Activated naive CD8-positive, alpha-beta T cell (primary cell): Measurements from ENCODE around the gene RALBP1.
"Not testable (repeated sequence)": the region's sequence is repeated elsewhere in the genome, so short reads cannot be mapped to it uniquely, and the experiment has no call there.

Experiments used
- H3K27ac Mint-ChIP-seq: one replicate; pipeline ENCODE4 v1.8.0; 2021; ENCODE audit warnings: mixed read lengths
- H3K27me3 Mint-ChIP-seq: one replicate; pipeline ENCODE4 v1.8.0; 2021; ENCODE audit warnings: mixed read lengths
- H3K36me3 Mint-ChIP-seq: one replicate; pipeline ENCODE4 v1.8.0; 2021; ENCODE audit warnings: mixed read lengths
- H3K4me1 Mint-ChIP-seq: one replicate; pipeline ENCODE4 v1.8.0; 2021; ENCODE audit warnings: low read depth, mixed read lengths
- H3K4me3 Mint-ChIP-seq: one replicate; pipeline ENCODE4 v1.8.0; 2021; ENCODE audit warnings: mild to moderate bottlenecking, mixed read lengths
- H3K9me3 Mint-ChIP-seq: one replicate; pipeline ENCODE4 v1.8.0; 2021; ENCODE audit warnings: low read depth, mixed read lengths

The RALBP1 gene

DNA sequence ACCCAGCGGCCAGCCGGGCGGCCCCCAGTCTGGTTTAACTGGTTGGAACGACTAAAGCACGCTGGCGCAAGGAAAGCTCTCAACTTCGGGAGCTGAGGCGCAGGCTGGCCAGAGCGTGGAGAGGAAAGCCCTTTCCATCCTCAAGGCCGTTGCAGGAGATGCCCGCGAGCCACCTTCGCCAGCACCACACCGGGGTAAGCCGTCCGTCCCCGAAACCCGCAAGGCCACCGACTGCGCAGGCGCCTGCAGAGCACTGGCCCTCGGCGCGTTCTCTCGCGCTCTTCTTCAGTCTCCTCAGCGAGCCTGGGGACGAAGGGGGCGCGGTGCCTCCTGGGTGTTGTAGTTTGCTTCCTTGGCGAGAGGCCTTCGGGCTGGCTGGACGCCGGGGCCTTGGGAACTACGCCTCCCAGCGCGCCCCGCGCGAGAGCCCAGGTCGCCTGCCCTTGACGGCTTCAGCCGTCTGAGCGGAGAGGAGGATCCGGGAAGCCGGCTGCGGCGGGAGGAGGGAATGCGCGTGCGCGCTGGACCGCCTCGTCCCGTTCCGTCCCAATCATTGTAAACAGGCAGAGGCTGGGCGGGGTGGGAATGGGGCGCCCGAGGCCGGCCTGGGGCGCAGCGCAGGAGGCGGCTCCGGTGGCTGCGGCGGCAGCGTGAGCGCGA lies at the start of gene RALBP1:
Gene RALBP1 (plus strand): TSS at position 531 of the 660 bp plus-strand sequence. CDS start 37,533 bp downstream, outside the sequence.
- Mint-ChIP-seq H3K4me1 (peaks cover 25% of the 10 kb centered on the region), H3K27me3 (peaks cover 2% of the 10 kb centered on the region), H3K27ac (peak within 1 kb of the TSS; percentile 94)

DNA sequence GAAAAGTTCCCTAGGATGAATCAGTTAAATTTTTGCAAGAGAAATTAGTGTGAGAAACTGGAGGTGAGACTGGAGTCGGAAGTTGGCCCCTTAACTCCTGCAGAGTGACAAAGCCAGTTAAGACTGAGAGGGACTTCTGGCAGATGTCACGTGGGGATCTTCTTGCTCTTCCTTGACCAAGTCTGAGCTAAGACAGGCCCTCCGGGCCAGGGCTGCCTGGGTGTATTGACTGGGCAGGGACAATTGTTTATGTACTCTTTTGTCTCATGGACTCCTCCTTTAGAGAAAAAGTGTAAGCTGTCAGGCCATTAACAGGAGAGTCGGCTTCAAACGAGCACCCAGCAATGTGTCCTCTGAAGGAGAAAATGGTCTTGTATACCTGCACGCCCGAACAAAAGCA lies 48.6 kb upstream of the RALBP1 start:
- no peak overlapping the region for H3K4me3 Mint-ChIP-seq
- H3K27ac Mint-ChIP-seq, result no peak overlapping the region
- H3K9me3 Mint-ChIP-seq, result no peaks in the 10 kb centered on the region
- H3K36me3 Mint-ChIP-seq, result peaks cover 3% of the 10 kb centered on the region
- no peaks in the 10 kb centered on the region for H3K27me3 Mint-ChIP-seq
- no peaks in the 10 kb centered on the region for H3K4me1 Mint-ChIP-seq

More for the DNA sequence above, at the start of gene RALBP1:
- H3K4me3 Mint-ChIP-seq, result peak within 1 kb of the TSS; percentile 94
- peaks cover 5% of the 10 kb centered on the region for H3K36me3 Mint-ChIP-seq
- no peaks in the 10 kb centered on the region for H3K9me3 Mint-ChIP-seq

- H3K4me1 Mint-ChIP-seq, result no peaks in the 10 kb centered on the region
- H3K4me3 Mint-ChIP-seq, result no peak overlapping the region
- peaks cover 3% of the 10 kb centered on the region for H3K36me3 Mint-ChIP-seq
- H3K27me3 Mint-ChIP-seq, result peaks cover under 1% of the 10 kb centered on the region
- no peak overlapping the region for H3K27ac Mint-ChIP-seq
- no peaks in the 10 kb centered on the region for H3K9me3 Mint-ChIP-seq
Measured at GRCh38 chr18:9428301-9428706, 47.0 kb upstream of the RALBP1 start.

GRCh38 chr18:9428862-9429661 lies 46.3 kb upstream of the RALBP1 start:
- H3K27me3 Mint-ChIP-seq, result peaks cover 2% of the 10 kb centered on the region
- H3K4me1 Mint-ChIP-seq, result peaks cover 4% of the 10 kb centered on the region
- H3K27ac Mint-ChIP-seq, result no peak overlapping the region
- no peak overlapping the region for H3K4me3 Mint-ChIP-seq
- no peaks in the 10 kb centered on the region for H3K9me3 Mint-ChIP-seq
- peaks cover 3% of the 10 kb centered on the region for H3K36me3 Mint-ChIP-seq

DNA sequence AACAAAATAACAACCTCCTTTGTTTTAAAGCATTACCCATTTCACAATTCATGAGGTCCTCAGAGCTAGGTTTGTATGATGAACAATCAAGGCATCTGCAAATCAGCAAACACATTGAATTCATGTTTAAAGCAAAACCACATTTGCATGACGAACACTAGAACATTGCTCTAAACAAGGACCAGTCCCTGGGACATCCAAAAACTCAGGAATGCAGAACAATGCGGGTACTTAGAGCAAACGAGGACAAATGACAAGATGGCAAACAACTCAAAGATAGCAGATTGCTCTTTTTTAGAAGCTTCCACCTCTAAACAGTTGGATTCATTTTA lies 45.7 kb upstream of the RALBP1 start:
- no peak overlapping the region for H3K27ac Mint-ChIP-seq
- peaks cover 3% of the 10 kb centered on the region for H3K36me3 Mint-ChIP-seq
- peaks cover 2% of the 10 kb centered on the region for H3K27me3 Mint-ChIP-seq
- no peaks in the 10 kb centered on the region for H3K9me3 Mint-ChIP-seq
- peaks cover 4% of the 10 kb centered on the region for H3K4me1 Mint-ChIP-seq
- H3K4me3 Mint-ChIP-seq, result no peak overlapping the region

DNA sequence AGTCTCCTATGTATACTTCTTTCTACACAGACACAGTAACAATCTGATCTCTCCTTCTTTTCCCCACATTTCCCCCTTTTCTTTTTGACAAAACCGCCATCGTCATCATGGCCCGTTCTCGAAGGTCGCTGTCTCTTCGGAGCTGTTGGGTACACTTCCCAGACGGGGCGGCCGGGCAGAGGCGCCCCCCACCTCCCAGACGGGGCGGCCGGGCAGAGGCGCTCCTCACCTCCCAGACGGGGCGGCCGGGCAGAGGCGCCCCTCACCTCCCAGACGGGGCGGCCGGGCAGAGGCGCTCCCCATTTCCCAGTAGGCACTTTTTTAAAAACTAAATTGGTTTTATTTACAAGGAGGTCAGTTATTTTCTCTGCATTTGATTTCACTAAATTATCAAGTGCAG lies 45.0 kb upstream of the RALBP1 start:
- not testable (repeated sequence) for H3K36me3 Mint-ChIP-seq, H3K4me1 Mint-ChIP-seq, H3K27me3 Mint-ChIP-seq, H3K9me3 Mint-ChIP-seq, H3K27ac Mint-ChIP-seq, H3K4me3 Mint-ChIP-seq

- H3K27ac Mint-ChIP-seq, result no peak overlapping the region
- no peak overlapping the region for H3K4me3 Mint-ChIP-seq
- no peaks in the 10 kb centered on the region for H3K9me3 Mint-ChIP-seq
- H3K36me3 Mint-ChIP-seq, result peaks cover 3% of the 10 kb centered on the region
- peaks cover 2% of the 10 kb centered on the region for H3K27me3 Mint-ChIP-seq
- peaks cover 4% of the 10 kb centered on the region for H3K4me1 Mint-ChIP-seq
Measured at GRCh38 chr18:9431296-9431695, 44.0 kb upstream of the RALBP1 start.

DNA sequence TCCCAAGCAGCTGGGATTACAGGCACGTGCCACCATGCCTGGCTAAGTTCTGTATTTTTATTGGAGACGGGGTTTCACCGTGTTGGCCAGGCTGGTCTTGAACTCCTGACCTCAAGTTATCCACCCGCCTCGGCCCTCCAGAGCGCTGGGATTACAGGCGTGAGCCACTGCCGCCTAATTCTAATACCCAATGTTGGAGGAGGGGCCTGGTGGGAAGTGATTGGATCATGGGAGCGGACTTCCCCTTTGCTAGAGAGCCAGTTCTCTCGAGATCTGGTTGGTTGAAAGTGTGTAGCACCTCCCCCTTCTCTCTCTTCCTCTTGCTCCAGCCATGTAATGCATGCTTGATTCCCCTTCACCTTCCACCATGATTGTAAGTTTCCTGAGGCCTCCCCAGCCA lies 42.2 kb upstream of the RALBP1 start:
- not testable (repeated sequence) for H3K36me3 Mint-ChIP-seq, H3K9me3 Mint-ChIP-seq, H3K27me3 Mint-ChIP-seq, H3K4me3 Mint-ChIP-seq, H3K4me1 Mint-ChIP-seq, H3K27ac Mint-ChIP-seq

DNA sequence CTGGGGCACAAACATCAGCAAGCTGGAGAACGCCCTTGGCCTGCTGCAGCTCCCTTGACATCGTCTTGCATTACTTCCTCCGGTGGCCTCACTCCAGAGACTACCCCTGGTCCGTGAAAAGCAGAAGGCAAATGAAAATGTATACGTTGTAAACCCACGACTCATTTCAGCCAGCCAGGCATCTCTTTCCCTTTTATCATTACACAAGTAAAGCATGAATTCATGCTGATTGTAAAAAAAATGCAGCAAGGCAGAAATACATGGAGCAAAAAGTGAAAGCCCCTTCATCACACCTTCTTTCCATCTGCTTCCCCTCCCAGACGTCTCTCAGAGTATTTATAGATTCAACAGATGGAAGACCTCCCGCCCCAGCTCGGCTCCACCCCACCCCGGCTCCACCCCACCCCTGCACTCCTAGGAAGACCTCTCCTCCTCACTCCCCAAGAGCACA lies 41.6 kb upstream of the RALBP1 start:
- Mint-ChIP-seq H3K4me1 (peaks cover 4% of the 10 kb centered on the region), H3K4me3 (peak overlapping the region; percentile 24), H3K9me3 (no peaks in the 10 kb centered on the region), H3K36me3 (no peaks in the 10 kb centered on the region), H3K27ac (no peak overlapping the region), H3K27me3 (peaks cover 2% of the 10 kb centered on the region)

GRCh38 chr18:9434122-9434701 lies 41.1 kb upstream of the RALBP1 start:
- H3K4me3 Mint-ChIP-seq, result no peak overlapping the region
- H3K27ac Mint-ChIP-seq, result no peak overlapping the region
- H3K36me3 Mint-ChIP-seq, result no peaks in the 10 kb centered on the region
- peaks cover 2% of the 10 kb centered on the region for H3K27me3 Mint-ChIP-seq
- H3K4me1 Mint-ChIP-seq, result peaks cover 4% of the 10 kb centered on the region
- no peaks in the 10 kb centered on the region for H3K9me3 Mint-ChIP-seq

GRCh38 chr18:9435041-9435440 lies 40.3 kb upstream of the RALBP1 start:
- no peak overlapping the region for H3K4me3 Mint-ChIP-seq
- H3K27me3 Mint-ChIP-seq, result peaks cover 2% of the 10 kb centered on the region
- peaks cover 4% of the 10 kb centered on the region for H3K4me1 Mint-ChIP-seq
- no peaks in the 10 kb centered on the region for H3K9me3 Mint-ChIP-seq
- no peaks in the 10 kb centered on the region for H3K36me3 Mint-ChIP-seq
- no peak overlapping the region for H3K27ac Mint-ChIP-seq

GRCh38 chr18:9436206-9436929 lies 38.9 kb upstream of the RALBP1 start:
- peaks cover 2% of the 10 kb centered on the region for H3K27me3 Mint-ChIP-seq
- no peaks in the 10 kb centered on the region for H3K36me3 Mint-ChIP-seq
- no peaks in the 10 kb centered on the region for H3K9me3 Mint-ChIP-seq
- H3K27ac Mint-ChIP-seq, result no peak overlapping the region
- no peak overlapping the region for H3K4me3 Mint-ChIP-seq
- peaks cover 4% of the 10 kb centered on the region for H3K4me1 Mint-ChIP-seq

GRCh38 chr18:9437021-9437437 lies 38.3 kb upstream of the RALBP1 start:
- Mint-ChIP-seq H3K27me3 (peaks cover 2% of the 10 kb centered on the region), H3K27ac (no peak overlapping the region), H3K4me3 (no peak overlapping the region), H3K36me3 (no peaks in the 10 kb centered on the region), H3K9me3 (no peaks in the 10 kb centered on the region), H3K4me1 (peaks cover 4% of the 10 kb centered on the region)

DNA sequence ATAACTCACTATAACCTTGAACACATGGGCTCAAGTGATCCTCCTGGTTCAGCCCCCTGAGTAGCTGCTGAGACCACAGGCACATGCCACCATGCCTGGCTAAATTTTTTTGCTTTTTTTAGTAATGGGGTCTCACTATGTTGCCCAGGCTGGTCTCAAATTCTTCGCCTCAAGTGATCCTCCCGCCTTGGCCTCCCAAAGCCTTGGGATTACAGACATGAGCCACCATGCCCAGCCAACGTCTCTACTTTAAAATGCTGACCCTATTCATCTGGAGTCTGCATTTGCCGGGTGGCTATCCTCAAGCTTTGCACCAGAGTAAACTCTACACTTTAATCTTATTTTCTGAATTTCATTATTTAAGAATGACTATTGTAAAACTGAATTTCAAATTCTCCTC lies 37.6 kb upstream of the RALBP1 start:
- H3K4me3 Mint-ChIP-seq, result no peak overlapping the region

DNA sequence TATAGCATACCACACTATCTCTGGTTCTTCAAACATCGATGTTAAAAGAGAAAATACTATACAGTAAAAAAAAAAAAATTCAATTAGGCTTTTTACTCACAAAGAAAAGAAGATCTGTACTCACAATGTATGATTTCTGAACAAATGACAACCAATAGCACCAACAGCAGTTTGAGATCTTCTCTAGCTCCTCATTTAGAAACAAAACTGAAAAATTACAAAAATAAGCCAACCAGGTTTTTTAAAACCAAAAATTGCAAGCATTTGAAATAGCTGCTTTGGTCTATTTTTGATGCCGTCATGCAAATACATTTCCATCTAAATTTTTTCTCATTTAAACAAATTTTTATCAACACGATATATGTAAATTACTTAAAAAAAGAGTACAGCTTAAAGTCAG lies 34.3 kb upstream of the RALBP1 start:
- Mint-ChIP-seq H3K9me3 (peaks cover 4% of the 10 kb centered on the region), H3K27ac (no peak overlapping the region), H3K36me3 (no peaks in the 10 kb centered on the region), H3K4me3 (no peak overlapping the region), H3K4me1 (no peaks in the 10 kb centered on the region), H3K27me3 (no peaks in the 10 kb centered on the region)

More for the DNA sequence above, 37.6 kb upstream of the RALBP1 start:
- H3K9me3 Mint-ChIP-seq, result no peaks in the 10 kb centered on the region
- peaks cover 4% of the 10 kb centered on the region for H3K4me1 Mint-ChIP-seq
- no peak overlapping the region for H3K27ac Mint-ChIP-seq
- peaks cover 2% of the 10 kb centered on the region for H3K27me3 Mint-ChIP-seq
- no peaks in the 10 kb centered on the region for H3K36me3 Mint-ChIP-seq
